ENCODE measurements around the gene VSIG4.

DNA sequence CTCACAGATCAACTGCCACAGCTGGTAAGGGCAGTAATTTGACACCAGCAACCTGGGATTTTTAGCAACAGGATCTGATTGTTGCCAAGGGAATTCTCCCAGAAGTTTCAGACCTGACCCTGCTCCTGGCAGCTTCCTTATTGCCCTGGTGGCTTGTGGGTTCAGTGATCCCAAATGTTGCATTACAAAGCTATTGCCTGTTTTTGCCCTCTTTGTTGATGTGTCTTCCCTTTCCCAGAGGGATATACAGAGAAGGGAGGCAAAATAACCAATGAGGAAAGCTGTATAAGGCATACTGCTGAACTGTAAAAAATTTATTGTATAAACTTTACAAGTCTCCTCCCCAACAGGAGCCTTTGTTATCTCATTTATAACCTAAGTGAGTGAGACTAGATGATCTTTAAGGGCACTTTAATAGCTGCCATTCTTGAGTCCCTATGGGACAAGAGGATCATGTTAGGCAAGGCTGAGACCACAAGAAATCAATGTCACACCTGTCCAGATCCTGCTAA is 22.2 kb downstream of the VSIG4 start:
- TF ChIP-seq, protein P1, sequence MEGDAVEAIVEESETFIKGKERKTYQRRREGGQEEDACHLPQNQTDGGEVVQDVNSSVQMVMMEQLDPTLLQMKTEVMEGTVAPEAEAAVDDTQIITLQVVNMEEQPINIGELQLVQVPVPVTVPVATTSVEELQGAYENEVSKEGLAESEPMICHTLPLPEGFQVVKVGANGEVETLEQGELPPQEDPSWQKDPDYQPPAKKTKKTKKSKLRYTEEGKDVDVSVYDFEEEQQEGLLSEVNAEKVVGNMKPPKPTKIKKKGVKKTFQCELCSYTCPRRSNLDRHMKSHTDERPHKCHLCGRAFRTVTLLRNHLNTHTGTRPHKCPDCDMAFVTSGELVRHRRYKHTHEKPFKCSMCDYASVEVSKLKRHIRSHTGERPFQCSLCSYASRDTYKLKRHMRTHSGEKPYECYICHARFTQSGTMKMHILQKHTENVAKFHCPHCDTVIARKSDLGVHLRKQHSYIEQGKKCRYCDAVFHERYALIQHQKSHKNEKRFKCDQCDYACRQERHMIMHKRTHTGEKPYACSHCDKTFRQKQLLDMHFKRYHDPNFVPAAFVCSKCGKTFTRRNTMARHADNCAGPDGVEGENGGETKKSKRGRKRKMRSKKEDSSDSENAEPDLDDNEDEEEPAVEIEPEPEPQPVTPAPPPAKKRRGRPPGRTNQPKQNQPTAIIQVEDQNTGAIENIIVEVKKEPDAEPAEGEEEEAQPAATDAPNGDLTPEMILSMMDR (IDR thresholded peaks at IDR 0.05; ENCODE audit: borderline replicate concordance, extremely low read depth, low read length, poor library complexity, severe bottlenecking) = no peak
- TF ChIP-seq EZH2 (IDR thresholded peaks at IDR 0.05; ENCODE audit: borderline replicate concordance, low read depth, low read length, severe bottlenecking) = no peak
